Measurements from ENCODE around the gene CD300E.

CD300E gene

GRCh38 chr17:74569020-74570003 lies 54.2 kb downstream of the CD300E start:
- peaks cover 3% of the 10 kb centered on the region for H3K27me3 ChIP-seq (ENCODE audit: control insufficient read depth, insufficient read depth, low read length)
- H3K4me3 ChIP-seq (ENCODE audit: low read length) = no peak overlapping the region
- no peak overlapping the region for H3K27ac ChIP-seq (ENCODE audit: low read depth, low read length)
- H3K36me3 ChIP-seq (ENCODE audit: control insufficient read depth, insufficient read depth, low read length) = no peaks in the 10 kb centered on the region
- H3K9ac ChIP-seq (ENCODE audit: low read length) = no peak overlapping the region
- no peaks in the 10 kb centered on the region for H3K4me1 ChIP-seq (ENCODE audit: control insufficient read depth, insufficient read depth, low read length)

DNA sequence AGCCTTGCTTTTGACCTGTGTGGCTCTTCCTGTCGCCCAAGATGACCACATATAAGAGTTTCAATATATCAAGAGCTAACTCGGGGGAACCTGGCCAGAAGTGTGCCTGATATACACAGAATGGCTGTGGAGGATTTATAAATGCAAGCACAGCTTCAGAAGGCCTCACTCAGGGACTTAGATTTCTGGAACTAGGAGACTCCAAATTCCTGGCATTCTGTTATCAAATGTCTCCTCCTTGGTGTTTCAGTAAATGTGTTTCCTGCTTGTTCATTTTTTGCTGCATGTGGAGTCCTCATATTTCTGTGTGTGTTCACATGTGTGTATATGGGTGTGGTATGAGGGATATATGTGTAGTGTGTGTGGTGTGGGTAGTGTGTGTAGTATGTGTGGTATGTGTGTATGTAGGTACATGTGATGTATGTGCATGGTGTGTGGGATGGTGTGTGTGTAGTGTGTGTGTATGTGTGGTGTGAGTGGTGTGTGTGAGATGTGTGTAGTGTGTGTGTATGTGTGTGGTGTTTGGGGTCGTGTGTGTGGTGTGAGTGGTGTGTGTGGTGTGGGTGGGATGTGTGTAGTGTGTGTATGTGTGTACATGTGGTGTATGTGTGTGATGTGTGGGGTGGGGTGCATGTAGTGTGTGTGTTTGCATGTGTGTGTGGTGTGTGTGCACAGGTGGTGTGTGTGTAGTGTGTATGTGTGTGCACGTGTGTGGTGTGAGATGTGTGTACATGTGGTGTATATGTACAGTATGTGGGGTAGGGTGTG lies 55.2 kb downstream of the CD300E start:
- H3K4me3 ChIP-seq (ENCODE audit: low read length) = no peak overlapping the region
- H3K27me3 ChIP-seq (ENCODE audit: control insufficient read depth, insufficient read depth, low read length) = peaks cover 3% of the 10 kb centered on the region
- no peak overlapping the region for H3K9ac ChIP-seq (ENCODE audit: low read length)
- H3K27ac ChIP-seq (ENCODE audit: low read depth, low read length) = no peak overlapping the region
- no peaks in the 10 kb centered on the region for H3K4me1 ChIP-seq (ENCODE audit: control insufficient read depth, insufficient read depth, low read length)
- H3K36me3 ChIP-seq (ENCODE audit: control insufficient read depth, insufficient read depth, low read length) = no peaks in the 10 kb centered on the region

GRCh38 chr17:74567397-74567796 lies 56.1 kb downstream of the CD300E start, which contains the start of gene CD300H:
Gene CD300H (minus strand): TSS chr17:74567509.
- H3K4me1 ChIP-seq (ENCODE audit: control insufficient read depth, insufficient read depth, low read length) = no peaks in the 10 kb centered on the region
- peaks cover 3% of the 10 kb centered on the region for H3K27me3 ChIP-seq (ENCODE audit: control insufficient read depth, insufficient read depth, low read length)
- H3K4me3 ChIP-seq (ENCODE audit: low read length) = no peak within 1 kb of the TSS
- no peak within 1 kb of the TSS for H3K9ac ChIP-seq (ENCODE audit: low read length)
- H3K27ac ChIP-seq (ENCODE audit: low read depth, low read length) = no peak within 1 kb of the TSS
- no peaks in the 10 kb centered on the region for H3K36me3 ChIP-seq (ENCODE audit: control insufficient read depth, insufficient read depth, low read length)

DNA sequence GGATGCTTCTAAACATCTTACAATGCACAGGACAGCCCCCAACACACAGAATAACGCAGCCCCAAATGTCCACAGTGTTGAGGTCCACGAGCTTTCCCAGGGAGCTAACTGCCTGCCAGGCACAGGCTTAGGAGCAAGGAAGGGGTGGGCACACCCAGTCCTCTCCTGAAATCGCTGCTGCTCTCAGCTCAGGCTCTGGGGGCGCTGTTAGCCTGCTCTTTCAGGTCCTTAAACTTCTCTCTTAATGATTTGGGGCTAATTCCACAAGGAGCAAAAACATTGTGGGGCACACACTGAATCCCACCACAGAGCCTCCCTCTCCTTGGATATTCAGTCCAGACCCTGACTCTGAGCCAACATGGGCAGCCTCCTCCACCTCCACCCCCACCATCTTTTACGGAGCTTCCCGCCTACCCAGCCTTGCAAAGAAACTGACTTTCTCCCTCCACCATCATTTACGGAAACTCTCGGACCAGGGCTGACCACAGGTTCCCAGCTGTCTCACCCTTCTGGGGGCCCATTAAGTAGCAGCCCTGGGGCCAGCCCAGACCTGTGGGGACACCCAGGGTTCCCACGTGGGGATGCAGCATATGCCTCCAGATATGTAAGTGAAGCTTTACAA lies 57.3 kb downstream of the CD300E start:
- Histone ChIP-seq H3K9ac (ENCODE audit: low read length) (no peak overlapping the region), H3K36me3 (ENCODE audit: control insufficient read depth, insufficient read depth, low read length) (no peaks in the 10 kb centered on the region), H3K4me1 (ENCODE audit: control insufficient read depth, insufficient read depth, low read length) (no peaks in the 10 kb centered on the region), H3K27me3 (ENCODE audit: control insufficient read depth, insufficient read depth, low read length) (peaks cover 3% of the 10 kb centered on the region), H3K4me3 (ENCODE audit: low read length) (no peak overlapping the region), H3K27ac (ENCODE audit: low read depth, low read length) (no peak overlapping the region)

DNA sequence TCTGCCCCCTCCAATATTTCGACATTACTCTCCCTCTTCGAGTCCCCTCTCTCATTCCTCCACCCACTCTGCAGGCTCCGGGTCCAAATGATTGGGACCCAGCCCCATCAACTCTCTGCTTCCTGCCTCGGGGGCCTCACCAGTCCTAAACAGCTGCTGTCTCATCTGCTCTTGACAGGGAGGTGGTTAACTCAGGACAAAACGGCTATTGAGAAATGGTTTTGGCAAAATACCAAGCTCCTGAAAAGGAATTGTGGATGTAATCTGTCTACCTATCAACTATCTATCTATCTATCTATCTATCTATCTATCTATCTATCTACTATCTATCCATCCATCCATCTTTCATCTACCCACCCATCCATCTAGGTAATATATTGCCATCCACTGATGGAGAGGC lies 58.4 kb downstream of the CD300E start:
- no peak overlapping the region for H3K27ac ChIP-seq (ENCODE audit: low read depth, low read length)
- H3K36me3 ChIP-seq (ENCODE audit: control insufficient read depth, insufficient read depth, low read length) = no peaks in the 10 kb centered on the region
- H3K9ac ChIP-seq (ENCODE audit: low read length) = no peak overlapping the region
- no peak overlapping the region for H3K4me3 ChIP-seq (ENCODE audit: low read length)
- peaks cover 3% of the 10 kb centered on the region for H3K27me3 ChIP-seq (ENCODE audit: control insufficient read depth, insufficient read depth, low read length)
- no peaks in the 10 kb centered on the region for H3K4me1 ChIP-seq (ENCODE audit: control insufficient read depth, insufficient read depth, low read length)

DNA sequence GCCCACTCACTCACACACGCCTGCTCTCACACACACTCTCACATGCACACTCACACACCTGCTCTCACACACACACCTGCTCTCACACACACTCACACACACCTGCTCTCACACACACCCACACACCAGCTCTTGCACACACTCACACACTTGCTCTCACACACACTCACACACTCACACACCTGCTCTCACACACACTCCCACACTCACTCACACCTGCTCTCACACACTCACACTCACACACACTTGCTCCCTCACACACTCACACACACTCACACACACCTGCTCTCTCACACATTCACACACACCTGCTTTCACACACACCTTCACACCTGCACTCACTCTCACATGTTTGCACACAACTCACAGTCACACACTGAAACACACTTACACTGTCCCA lies 60.2 kb downstream of the CD300E start:
- H3K27ac ChIP-seq (ENCODE audit: low read depth, low read length) = no peak overlapping the region
- no peak overlapping the region for H3K4me3 ChIP-seq (ENCODE audit: low read length)
- H3K36me3 ChIP-seq (ENCODE audit: control insufficient read depth, insufficient read depth, low read length) = no peaks in the 10 kb centered on the region
- no peak overlapping the region for H3K9ac ChIP-seq (ENCODE audit: low read length)
- H3K4me1 ChIP-seq (ENCODE audit: control insufficient read depth, insufficient read depth, low read length) = no peaks in the 10 kb centered on the region
- H3K27me3 ChIP-seq (ENCODE audit: control insufficient read depth, insufficient read depth, low read length) = no peaks in the 10 kb centered on the region

DNA sequence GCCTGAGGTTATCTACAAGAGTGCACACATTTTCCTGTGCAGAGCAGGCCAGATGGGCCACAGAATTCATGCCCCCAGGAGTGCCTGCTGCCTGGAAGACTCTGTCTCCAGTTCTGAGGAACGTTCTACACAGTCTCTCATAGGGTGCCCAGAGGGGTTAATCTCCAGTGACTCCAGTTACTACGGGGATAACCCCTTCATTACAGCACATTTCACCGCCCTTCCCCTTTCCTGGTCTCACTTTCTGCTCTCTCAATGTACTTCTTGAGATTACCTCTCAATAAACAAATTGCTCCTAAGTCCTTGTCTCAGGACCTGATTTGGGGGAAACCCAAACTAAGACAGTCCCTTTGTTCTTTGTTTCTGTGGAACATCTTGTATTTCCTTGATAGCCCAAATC lies 62.0 kb downstream of the CD300E start:
- Histone ChIP-seq H3K4me1 (ENCODE audit: control insufficient read depth, insufficient read depth, low read length) (no peaks in the 10 kb centered on the region), H3K36me3 (ENCODE audit: control insufficient read depth, insufficient read depth, low read length) (no peaks in the 10 kb centered on the region), H3K27me3 (ENCODE audit: control insufficient read depth, insufficient read depth, low read length) (no peaks in the 10 kb centered on the region), H3K9ac (ENCODE audit: low read length) (no peak overlapping the region), H3K27ac (ENCODE audit: low read depth, low read length) (no peak overlapping the region), H3K4me3 (ENCODE audit: low read length) (no peak overlapping the region)

Data from rectal smooth muscle tissue (tissue), 1 donor.